D341Med (cell line): ENCODE data around the gene CINP.

Source experiments
- DNase-seq: peaks from one replicate; pipeline ENCODE4 v3.0.0; 2012; ENCODE audit warnings: low spot score

The CINP gene

DNA sequence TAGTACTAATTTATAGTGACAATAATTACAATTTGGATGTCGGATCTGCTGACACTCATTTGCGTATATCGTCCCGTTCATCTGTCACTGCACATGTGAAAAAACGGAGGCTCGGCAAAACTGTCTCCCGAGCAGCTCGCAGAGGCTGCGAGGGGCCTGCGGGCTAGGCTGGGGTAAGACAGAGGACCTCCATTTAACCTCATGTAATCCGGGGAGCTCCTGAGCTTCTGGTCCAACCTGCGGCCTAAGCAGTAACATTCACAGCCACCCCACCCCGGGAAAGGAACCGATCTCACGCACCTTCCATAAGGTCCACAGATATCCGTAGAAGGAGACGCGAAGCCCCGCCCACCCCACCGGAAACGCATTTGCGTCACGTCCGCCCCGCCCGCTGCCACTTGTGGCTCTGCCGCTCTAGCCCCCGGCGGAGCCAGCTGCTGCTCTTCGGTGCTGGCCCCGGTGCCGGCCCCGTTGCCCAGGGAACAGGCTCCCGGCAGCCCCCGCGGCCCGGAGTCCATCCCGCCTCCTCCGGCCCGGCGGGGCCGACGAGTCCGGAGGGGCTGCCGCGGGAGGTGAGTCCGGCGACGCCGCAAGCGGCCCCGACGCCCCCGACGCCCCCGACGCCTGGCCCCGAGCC is at the start of gene CINP, which contains the start of gene TECPR2:
Gene CINP (minus strand): TSS at position 346 of the 637 bp plus-strand sequence. CDS start 39 bp downstream, at position 307.
Gene TECPR2 (plus strand): TSS at position 397 of the 637 bp plus-strand sequence. CDS start 13,781 bp downstream, outside the sequence.
- peak; percentile 99 for DNase-seq

DNA sequence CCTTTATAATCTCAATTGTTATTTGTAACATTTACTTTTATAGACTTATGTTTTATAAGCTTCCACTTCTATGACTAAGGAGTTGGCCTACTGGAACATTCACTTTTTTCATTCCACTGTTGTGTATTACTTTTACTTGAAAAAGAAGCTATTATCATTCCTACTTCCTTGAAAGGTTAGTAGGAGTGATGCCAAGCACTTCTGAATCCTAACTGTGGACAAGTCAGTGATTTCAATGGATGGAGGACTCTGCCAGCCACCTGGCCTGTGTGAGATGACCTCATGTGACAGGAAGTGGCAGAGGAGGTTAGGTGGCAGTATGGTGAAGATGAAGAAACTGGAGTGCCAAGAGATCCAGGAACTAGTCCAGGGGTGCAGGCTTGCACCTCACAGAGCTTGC is 46.0 kb upstream of the CINP start:
- no peak for DNase-seq

DNA sequence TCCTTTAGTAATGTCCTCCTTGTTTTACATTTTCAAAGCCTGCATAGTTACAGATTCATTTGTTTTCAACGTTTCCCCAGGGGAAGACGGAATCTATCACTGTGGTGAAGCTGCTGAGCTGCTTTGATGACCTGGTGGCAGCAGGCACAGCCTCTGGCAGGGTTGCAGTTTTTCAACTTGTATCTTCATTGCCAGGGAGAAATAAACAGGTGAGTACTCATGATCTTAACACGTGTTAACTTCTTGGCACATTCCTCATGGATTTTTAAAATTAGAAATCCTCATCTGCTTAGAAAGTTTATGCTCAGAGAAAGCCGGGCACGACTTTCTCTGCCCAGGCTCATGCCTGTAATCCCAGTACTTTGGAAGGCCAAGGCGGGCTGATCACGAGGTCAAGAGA is 44.6 kb upstream of the CINP start:
- DNase-seq: no peak

- DNase-seq: no peak
These were observed 40.3 kb upstream of the CINP start for GRCh38 chr14:102403028-102403427.

- no peak for DNase-seq
These were observed 33.8 kb upstream of the CINP start for GRCh38 chr14:102396521-102396920.

GRCh38 chr14:102394717-102395375 is 32.2 kb upstream of the CINP start:
- DNase-seq: no peak

GRCh38 chr14:102392506-102392905 is 29.8 kb upstream of the CINP start:
- no peak for DNase-seq

DNA sequence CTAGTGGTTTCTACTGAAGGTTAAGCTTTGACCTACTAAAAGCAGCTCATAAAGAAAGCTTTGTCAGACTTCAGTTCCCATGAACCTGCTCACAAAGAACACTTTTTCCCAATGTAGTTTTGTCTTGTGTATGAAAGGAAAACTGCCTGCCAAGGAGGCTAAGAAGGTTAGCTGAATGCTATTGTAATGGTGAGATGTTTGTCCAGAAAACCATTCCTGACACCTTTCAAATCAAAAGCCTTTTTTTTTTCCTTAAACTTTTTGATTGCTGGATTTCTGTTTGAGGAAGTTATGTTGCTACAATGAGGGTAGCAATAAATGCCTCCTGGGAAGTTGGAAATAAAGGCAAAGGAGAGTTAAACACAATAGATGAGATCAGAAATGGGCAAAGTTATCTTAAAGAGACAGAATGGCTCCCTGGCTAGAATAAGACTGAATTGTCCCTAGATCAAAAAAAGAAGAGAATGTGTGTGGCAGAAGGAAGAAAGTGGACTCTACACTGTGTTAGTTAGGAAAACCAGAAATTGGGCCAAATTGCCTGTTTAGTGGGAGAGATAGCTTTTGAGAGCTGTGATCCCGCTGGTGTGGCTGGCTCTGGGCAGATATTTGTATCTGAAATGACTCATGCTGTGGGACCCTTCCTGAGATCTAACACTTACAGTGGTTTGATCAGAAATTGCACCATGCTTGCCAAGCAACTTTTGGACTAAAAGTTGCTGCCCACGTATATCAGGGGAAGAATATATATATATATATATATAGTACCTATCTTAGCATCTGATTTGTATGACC is 27.6 kb upstream of the CINP start:
- no peak for DNase-seq

- DNase-seq: no peak
These were observed 26.6 kb upstream of the CINP start for GRCh38 chr14:102389246-102389645.

DNA sequence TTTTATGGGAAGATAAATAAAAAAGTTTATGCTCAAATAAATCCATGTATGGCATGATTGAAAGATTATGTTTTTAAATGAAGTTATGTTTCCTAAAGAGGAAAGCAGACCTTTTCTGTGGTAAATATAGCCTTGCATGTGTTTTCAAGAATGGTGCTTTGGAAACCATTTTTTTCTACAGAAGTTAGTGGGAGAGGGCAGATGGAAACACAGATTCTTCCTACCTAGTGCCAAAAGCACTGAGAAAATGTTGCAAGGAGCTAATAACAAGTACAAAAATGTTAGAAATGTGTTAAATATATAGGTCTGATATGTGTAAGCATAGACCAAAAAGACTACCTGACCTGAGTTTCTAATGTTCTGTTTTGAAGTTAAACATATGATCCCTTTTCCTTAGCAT is 24.4 kb upstream of the CINP start:
- no peak for DNase-seq

- DNase-seq: no peak
These were observed 16.1 kb upstream of the CINP start for GRCh38 chr14:102378830-102379229.

DNA sequence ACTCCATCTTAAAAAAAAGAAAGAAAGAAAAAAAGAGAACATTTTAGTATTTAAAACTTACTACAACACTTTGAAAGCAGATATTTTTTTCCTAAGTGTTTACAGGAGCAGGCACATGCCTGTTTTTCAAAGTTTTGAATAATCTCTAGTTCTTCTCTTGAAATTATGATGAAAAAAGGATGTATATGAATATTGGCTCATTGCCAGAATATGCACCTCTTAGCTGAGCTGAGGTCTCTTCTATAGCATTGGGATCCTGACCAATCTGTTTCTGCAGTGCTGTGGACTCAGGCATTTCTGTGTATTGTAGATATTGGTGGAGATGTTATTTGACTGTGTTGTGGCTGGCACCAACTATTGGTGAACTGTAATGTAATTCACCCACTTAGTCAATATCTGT is 15.0 kb upstream of the CINP start:
- DNase-seq: no peak

GRCh38 chr14:102375119-102375518 is 12.4 kb upstream of the CINP start:
- no peak for DNase-seq

- DNase-seq: no peak
These were observed 11.6 kb upstream of the CINP start for GRCh38 chr14:102374264-102374663.

DNA sequence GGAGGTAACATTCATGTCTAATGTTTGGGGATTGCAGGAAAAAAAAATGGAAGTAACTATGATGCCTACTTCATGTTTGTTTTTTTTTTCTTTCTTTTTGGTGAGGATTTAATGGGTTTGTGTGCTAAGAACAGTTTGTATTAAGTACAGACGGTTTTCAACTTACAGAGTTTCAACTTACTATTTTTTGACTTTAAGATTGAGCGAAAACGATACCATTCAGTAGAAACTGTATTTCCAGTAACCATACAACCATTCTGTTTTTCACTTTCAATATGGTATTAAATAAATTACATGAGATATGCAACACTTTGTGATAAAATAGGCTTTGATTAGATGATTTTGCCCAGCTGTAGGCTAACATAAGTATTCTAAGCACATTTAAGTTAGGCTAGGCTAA is 10.4 kb upstream of the CINP start:
- DNase-seq: no peak

GRCh38 chr14:102371361-102371760 is 8.7 kb upstream of the CINP start:
- no peak for DNase-seq

- DNase-seq: no peak
These were observed 7.7 kb upstream of the CINP start for GRCh38 chr14:102370305-102370809.

GRCh38 chr14:102363182-102363943 is 673 bp upstream of the CINP start:
- DNase-seq: no peak

DNA sequence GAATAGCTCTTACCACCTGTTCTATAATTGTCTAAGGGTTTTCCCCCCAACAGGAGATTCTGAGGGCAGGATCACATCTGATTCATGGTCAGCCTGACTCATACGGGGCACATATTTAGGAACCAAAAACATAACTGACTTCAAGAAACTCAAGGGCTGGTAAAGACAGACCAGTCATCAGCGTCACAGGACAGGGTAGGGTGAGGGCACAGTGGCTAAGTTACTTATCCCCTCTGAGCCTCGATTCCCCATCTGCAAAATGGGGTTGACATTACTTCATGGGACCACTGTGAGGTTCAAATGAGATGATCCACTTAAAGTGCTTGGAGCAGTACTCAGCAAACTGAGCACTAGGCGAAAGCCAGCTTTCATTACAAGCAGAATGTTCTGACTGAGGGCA is 606 bp downstream of the CINP start:
- no peak for DNase-seq

DNA sequence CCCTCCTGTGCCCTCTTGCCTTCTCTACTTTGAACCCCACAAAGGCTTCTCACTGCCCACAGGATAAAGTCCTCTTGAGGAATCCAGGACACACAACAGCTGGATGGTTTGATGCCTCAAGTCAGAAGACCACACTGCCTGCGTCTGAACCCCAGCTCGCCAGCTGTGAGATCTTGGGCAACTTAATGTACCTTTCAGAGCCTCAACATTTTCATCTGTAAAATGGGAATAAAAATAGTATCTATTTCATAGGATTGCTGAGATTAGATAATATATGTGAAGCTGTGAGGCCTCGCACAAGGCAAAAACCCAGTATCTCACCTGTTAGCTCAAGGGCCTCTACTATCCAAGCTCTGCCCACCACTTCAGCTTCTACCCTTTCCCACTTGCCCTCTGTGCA is 2.3 kb downstream of the CINP start:
- no peak for DNase-seq

GRCh38 chr14:102359341-102359740 is 3.3 kb downstream of the CINP start:
- DNase-seq: no peak

DNA sequence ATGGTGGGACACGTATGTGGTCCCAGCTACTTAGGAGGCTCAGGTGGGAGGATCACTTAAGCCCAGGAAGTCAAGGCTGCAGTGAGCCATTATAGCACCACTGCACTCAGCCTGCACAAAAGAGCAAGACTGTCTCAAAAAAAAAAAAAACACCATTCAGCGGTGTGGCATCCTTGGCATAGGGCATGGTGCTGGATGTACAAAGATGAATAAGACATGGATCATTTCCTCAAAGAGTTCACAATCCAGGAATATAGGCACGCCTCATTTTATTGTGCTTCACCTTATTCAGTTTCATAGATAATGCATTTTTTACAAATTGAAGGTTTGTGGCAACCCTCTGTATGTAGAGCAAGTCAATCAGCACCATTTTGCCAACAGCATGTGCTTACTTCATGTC is 6.4 kb downstream of the CINP start:
- DNase-seq: no peak
